ENCODE data around the gene INSYN2B.

Gene INSYN2B

DNA sequence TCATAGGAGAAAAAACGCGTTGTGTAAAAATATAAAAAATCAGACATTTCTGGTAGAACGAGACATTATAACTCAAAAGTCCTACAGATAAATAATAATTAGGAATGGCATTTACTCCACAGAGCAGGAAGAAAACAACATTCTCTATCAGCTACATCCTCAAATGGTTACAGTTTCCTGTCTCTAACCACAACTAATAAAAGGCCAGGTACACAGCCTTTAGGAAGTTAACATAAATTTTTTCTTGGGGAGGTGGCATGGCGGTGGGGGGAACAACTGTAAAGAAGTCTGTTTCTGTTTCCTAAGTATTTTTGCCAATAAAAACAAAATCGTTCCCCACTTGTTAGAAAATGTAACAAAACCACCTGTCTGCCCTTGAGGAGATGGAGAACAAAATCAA lies 44.5 kb downstream of the INSYN2B start:
- in situ Hi-C loops (cut with HindIII; ENCODE audit: low sequenced_read_pairs), result no loop called here

DNA sequence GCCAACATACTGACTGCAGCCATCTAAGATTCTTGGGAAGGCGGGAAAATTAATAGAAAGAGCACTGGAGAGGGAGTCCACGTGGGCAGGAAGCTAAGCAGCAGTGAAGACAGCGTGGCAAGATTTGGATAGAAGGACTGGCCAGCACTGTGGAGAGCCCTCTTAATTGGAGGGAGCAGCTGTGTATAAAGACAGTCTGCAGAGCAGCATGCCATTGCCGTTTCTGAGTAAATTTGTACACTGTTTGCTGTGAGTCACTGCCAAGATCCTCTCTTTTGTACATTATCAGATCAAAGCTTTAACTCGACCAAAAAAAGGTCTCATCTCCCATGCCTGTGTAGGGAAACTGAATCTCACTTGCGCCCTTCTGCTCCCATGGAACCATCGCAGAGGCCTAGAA lies 45.3 kb downstream of the INSYN2B start:
- in situ Hi-C loops (cut with HindIII; ENCODE audit: low sequenced_read_pairs), result no loop called here

DNA sequence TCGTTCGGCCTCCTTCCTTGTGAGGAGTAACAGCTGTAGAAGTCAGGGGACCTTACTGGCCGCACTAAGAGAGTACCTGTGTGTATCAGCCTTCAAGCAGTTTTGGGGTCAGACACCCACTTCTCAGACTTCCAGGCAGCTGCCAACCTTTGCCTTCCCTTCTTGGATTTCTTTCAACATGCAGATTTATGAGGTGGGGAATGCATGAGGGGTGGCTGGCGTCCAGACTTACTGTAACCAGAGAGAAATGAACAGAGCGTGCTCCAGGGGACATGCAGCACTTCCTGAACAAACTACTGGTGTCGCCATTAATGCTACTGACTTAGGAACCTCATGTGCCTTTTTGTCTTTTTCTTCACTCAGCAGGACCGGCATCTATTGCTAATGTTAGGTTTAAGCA lies 46.7 kb downstream of the INSYN2B start:
- in situ Hi-C loops (cut with HindIII; ENCODE audit: low sequenced_read_pairs), result no loop called here

DNA sequence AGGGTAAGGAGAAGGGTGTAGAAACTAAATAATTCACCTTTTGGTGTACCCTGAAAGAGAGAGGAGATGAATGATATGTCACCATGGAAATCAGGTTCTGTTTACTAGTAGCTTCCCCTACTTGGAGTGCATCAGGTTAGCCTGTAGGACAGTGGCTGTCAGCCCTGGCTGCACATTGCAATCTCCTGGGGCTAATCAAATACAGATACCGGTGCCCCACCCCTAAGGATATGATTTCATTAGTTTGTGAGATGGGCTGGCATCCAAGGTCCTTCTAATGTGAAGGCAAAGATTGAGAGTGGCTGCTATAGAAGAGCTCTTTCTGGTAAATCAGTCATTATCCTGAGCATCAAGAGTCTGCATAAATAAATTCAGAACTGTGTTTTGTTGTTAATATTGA lies 47.2 kb downstream of the INSYN2B start:
- in situ Hi-C loops (cut with HindIII; ENCODE audit: low sequenced_read_pairs), result no loop called here

DNA sequence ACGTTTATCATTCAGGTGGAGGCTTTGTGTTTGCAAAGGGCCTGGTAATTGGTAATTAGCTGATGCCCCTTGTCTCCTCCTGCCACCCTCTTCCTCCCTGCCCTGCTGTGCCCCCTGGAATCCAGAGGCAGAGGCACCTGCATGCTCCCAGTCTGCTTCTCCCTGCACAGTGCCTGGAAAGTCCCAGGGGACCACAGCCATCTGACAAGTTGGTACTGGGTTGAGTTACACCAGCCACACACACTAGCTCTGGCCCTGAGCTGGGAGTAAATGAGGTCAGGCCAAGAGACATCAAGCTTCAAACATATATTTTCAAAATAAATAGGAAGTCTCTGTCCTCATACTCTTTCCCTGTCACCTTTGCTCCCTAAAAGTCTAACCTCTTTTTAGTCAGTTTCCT lies 56.3 kb downstream of the INSYN2B start:
- in situ Hi-C loops (cut with HindIII; ENCODE audit: low sequenced_read_pairs), result no loop called here

DNA sequence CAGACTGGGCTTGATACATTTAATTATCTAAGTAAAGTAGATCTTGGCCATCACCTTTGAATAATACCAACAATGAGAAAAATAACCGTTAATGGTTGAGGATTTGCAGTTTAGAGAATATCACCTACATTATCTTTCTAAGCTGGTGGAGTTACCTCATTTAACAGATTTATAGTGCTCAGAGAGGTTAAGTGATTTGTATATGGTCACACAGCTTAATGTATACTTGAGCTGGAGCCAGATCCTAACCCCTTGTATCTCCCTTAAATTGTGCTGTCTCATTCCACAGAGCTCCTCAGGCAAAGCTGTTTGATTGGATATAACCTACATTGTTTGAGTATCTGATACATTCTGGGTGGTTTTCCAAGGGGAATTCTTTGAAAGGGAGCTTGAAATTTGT lies 57.8 kb downstream of the INSYN2B start:
- in situ Hi-C loops (cut with HindIII; ENCODE audit: low sequenced_read_pairs), result no loop called here

DNA sequence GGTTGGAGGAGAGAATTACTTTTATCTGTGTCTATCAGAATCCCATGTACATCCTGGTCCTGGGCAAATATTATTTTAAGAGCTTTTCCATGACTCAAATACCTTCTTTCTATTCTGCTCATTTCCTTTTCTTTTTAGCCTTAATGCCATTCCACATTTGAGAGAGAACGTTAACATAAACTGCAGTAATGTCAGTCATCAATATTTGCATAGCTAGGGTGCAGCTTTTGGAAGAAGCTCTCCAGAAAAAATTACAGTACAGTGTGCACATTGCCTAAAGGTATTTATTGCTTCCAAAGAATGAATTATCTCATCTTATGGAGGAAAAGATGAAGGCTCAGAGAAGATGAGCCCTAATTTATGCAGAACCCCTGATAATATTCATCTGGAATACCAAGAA lies 58.3 kb downstream of the INSYN2B start:
- in situ Hi-C loops (cut with HindIII; ENCODE audit: low sequenced_read_pairs), result no loop called here

DNA sequence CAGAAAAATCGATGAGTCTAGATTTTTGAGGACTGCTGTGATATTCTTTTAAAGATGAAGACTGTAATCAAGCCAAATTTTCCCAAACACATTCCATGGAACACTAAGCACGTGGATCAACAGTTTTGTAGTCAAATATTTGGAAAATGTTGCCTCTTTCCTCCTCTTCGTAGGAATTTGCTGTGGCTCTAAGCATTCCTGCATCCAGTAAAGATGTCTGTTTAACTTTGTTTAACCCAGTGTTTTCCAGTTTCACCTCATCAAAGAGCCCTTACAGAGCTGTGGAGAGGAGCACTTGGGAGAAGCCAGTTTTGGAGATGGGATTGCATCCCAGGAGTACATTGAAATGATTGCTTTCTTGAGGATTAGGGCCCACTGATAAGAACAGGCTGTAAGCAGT lies 58.9 kb downstream of the INSYN2B start:
- in situ Hi-C loops (cut with HindIII; ENCODE audit: low sequenced_read_pairs), result no loop called here

DNA sequence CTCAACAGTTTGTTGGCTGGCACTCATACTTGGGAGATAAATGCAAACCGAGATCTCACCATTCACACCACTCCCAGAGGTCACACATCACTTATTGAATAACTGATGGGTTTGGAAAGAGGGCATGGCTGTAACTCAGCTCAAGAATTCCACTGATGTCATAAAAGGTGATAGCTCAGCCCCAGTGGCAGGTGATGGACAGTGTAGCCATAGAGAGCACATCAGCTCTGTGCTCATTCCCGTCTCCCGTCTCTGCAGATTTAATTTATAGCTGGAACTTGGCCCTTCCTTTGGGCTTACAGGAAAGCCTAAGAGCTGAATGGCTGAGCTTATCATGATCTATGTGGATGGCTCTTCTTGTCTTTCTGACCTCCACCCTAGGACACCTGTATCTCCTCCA lies 59.8 kb downstream of the INSYN2B start:
- in situ Hi-C loops (cut with HindIII; ENCODE audit: low sequenced_read_pairs), result no loop called here

DNA sequence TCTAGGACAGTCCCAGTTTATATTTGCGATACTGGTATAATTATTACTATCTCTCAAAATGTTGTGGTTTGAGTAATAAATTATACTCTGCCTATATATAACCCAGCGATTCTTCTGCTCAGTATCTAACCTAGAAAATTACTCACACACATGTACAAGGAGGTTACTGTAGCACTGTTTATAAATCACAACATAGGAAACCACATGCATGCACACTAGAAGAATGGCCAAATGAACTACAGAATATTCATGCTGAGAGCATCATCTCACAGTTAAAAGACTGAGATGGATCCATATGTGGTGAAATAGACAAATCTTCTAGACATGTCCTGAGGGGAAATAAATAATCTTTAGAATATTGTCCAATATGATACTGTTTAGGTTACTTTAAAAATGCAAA lies 62.1 kb downstream of the INSYN2B start:
- in situ Hi-C loops (cut with HindIII; ENCODE audit: low sequenced_read_pairs), result no loop called here

DNA sequence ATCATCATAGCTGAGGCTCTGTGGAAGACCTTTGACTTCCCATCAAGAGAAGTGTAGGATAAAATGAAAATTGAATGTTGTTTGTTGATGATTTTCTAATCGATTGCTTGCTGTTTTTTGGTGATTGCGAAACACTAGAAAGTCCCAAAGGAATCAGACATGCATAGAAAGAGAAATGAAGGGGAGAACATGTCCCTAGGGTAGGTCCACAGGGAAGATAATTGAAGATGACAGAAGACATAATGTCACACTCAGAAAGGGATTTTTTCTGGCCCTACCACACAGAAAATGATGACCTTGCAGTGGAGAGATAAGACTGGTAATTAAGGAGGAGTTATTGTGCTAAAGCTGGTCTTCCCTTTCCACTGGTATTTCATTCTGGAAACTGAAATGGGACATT lies 62.8 kb downstream of the INSYN2B start:
- in situ Hi-C loops (cut with HindIII; ENCODE audit: low sequenced_read_pairs), result no loop called here

DNA sequence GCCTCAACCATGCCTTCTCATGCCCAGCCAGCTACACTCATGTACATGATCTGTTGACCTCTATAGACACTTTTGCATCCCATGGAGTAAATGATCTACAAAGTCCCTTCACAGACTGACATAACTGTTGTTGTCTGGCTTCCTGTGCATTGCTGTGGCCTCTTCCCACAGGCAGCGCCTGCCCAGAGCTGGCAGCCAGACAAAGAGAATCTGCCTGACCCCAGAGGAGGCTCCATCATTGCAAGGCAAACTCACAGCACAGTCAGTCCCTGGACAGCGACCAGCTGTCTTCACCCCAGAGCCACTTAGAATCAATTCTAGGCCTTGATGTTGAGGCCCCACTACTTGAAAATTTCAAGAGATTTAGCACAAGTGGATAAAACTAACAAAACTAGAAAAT lies 65.5 kb downstream of the INSYN2B start:
- in situ Hi-C loops (cut with HindIII; ENCODE audit: low sequenced_read_pairs), result no loop called here

DNA sequence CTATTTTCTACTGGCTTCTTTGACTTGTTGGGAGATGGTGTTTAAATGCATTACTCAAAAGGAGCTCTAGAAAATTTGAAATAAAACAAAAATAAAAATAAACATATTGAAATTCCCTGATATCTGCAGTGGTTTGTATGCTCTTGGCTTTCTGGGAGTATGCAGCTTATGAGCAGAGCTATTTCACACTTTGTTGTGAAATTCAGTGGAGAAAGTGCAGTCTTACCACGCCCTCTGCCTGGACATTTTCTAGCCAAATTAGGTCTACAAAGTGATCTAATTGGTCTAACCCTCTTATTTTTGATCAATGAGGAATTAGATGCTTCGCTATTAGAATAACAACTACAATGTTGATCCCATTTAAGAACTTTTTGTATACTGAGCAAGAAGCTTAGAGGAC lies 66.8 kb downstream of the INSYN2B start:
- in situ Hi-C loops (cut with HindIII; ENCODE audit: low sequenced_read_pairs), result no loop called here

DNA sequence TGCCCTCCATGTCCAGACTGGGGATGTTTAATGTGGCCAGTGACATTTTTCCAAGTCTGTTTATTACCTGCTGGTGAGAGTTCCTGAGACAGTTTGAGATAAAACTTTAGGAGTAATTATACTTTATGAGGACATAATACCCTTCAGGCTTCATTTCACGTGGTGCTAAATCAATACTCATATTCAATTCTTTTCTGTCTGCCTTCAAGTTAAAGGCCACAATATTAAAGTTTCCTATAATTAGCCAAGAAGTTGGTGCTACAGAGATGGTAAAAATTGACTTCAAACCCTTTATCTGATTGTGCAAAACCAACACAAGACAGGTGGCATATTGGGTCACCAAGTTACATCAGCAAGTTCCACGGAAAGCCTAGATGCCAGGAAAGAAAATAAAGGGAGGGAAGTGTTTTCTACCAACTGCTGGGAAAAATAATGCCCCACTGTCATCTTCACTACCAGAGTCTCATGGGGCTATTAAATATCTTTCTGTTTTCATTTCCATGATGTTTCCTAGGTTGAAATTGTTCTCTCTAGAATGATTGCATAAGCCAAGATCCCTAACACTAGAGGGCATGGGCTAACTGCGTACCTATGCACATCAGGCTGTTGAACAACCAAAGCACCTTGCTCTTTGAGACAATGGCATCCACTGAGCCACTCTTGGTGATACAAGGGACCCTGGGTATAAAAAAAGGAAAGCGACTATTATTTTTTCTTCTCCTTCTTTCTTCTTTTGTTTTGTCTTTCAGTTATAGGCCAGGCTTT lies 68.7 kb downstream of the INSYN2B start:
- in situ Hi-C loops (cut with HindIII; ENCODE audit: low sequenced_read_pairs), result no loop called here

DNA sequence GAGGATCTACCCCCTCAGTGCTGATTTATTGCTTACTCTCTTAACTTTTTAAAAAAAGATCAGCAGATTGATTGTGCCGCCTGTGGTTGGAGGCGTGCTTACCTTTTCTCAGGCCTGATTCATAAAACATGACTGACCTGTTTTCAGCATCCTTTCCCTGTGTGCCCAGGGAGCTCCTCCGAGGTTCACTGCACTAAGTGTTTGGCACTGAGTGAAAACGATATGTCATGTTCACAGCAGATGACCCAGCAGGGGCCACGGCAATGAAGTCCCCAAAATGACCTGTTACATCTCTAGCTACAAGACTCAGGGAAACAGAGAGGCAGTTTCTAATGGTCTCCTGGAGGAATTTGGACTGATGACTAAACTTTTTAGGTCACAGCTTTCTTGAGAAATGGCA lies 69.9 kb downstream of the INSYN2B start:
- in situ Hi-C loops (cut with HindIII; ENCODE audit: low sequenced_read_pairs), result no loop called here

DNA sequence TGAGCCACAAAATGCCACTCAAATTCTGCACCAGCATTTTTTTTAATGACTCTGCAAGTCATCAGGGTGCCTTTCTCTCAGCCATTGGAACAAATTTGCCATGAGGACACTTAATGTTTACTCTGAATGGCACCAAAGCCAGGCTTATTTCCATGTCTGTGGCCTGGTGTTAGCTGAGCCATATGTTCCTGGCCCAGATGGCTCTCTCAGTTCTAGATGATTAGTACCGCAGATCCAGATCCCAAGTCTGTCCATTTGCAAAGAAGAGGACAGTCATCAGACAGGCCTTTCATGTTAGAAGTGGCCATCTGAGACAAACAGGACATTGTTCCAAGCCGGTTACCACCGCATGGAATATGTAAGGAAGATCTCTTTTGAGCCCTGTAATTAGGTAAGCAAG lies 70.3 kb downstream of the INSYN2B start:
- in situ Hi-C loops (cut with HindIII; ENCODE audit: low sequenced_read_pairs), result no loop called here

DNA sequence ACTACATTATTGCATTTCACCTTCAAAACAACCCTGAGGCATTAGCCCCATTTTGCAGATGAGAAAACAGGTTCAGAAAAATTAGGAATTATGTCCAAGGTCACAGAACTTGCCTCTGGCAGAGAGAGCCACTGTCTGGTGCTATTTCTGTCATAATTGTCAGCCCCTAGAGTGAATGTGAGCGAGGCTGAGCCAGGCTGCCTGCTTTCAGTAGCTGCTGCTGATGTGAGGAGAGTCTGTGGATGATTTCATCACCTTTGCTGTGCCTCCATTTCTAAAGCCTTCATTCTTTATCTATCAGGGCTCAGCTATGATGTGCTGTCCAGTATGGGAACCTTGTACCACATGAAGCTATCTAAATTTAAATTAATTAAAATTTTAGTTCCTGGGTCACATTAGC lies 71.4 kb downstream of the INSYN2B start:
- in situ Hi-C loops (cut with HindIII; ENCODE audit: low sequenced_read_pairs), result no loop called here

DNA sequence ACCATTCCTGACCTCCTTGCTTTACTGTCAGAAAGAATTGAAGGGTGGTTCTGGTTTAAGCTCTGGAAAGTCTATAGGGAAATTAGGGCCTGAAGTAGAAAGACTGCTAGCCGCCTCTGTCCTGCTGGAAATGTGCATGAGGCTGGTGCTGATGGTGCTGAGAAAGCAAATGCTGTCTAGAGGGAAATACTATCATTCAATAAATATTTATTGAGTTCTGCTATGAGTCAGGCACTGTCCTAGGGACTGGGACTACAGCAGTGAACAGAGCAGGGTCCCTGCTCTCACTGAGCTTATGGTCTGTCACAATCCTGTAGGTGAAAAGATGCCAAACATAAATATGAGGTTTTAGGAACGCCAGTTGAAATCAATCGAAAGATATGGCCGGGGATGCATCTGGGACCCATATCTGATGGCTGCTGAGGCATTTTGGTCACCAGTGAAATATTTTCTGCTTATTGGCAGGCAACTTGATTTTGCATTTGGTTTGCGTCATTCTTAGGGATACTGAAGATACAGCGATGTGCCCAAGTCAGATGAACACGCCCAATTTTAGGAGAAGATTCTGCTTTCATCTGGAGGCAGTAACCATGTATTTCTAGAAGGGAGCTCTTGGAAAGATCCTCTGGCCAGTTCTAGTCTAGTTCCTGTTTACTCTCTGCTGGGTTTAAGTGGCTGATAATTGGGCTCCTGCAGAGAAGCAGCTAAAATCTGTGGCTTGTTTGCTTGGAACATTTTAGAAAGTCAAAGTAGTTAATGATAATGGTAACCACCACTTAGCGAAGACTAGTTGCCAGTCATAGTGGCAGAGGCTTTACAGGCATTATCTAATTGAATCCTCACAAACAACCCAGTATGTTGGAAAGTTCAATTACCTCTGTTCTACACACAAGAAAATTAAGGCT lies 73.3 kb downstream of the INSYN2B start:
- in situ Hi-C loops (cut with HindIII; ENCODE audit: low sequenced_read_pairs), result no loop called here

DNA sequence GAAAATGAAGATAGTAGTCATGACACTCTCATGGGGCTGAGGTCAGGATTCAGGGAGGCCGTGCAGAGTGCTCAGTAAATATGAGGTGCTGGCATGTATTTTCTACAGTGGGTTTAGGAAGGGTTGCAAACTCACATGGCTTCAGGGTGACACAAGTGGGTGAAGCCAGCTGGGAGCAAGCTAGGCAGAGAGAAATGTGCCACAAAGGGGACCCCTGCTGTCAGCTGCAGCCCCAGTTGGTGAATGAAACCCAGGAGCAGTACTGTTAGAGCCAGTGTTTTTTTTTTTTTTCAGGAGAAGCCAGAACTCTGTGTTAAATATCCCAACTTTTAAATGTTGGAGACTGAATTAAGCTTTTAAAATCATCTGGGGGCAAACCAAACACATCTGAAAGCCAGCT lies 75.3 kb downstream of the INSYN2B start:
- in situ Hi-C loops (cut with HindIII; ENCODE audit: low sequenced_read_pairs), result no loop called here

DNA sequence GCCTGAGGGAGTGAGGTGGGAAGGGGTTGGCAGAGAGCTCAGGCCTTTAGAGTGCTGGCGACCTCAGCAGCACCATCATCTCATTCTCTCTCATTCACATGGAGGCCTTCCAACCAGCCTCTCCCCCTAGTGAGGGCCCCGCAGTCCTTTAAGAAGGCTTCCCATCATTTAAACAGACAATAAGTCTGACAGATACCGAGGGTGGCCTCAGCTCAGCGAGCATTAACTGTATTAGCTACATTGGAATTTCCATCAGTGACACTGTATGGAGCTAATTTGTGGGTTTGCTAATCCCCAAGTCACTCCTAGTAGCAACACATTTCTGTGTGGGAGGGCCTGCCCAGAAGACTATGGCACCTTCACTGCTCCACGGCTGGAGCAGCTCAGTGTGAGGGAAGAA lies 75.8 kb downstream of the INSYN2B start:
- in situ Hi-C loops (cut with HindIII; ENCODE audit: low sequenced_read_pairs), result no loop called here

DNA sequence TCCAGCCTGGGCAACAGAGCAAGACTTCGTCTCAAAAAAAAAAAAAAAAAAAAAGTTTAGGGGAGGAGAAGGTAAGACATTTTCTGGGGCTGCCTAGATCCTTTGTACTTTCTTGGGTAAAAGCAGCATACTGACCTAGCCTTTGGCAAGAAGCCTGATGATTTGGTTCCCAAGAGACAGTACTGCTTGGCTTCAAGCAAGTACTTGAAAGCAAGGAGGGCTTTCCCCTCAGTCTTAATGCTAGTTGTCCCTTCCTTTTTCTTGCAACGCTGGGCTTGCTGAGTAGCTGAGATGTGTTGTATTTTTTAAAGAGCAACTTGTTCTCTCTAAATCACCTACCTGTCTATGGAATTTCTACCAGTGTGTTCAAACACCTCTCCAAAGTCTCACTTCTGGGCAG lies 76.2 kb downstream of the INSYN2B start:
- in situ Hi-C loops (cut with HindIII; ENCODE audit: low sequenced_read_pairs), result no loop called here

DNA sequence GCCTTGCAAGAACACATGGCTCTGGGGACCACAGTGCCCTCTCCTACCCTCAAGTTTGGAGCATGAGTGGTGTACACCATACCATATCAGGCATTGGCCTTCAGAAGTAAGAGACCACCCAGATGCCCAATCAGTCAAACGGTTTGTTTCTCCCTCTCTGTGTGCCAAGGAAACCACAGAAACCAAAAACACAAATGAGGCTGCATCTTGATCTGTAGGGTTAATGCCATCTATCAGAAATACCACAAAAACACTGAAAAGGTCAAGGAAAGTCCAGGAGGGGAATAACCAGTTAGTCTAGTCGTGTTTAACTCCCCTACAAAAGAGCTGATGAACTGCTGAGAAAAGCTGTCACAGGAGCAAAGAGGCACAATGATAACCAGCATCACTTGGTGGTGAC lies 78.4 kb downstream of the INSYN2B start:
- in situ Hi-C loops (cut with HindIII; ENCODE audit: low sequenced_read_pairs), result no loop called here

All from endothelial cell of hepatic sinusoid (primary cell).